ENCODE results near the gene HSD17B11. TPM values are rescaled to one million over a fixed set of nuclear protein-coding genes. Genes with fewer than 3 reads are reported as not detected.
A peak's percentile ranks its signal among the peaks of the same experiment; 100 is the strongest.
"Not testable (repeated sequence)": the region's sequence is repeated elsewhere in the genome, so short reads cannot be mapped to it uniquely, and the experiment has no call there.

The HSD17B11 gene
- total RNA-seq, 1 donor from 2014 or later: 13.1 TPM

GRCh38 chr4:87409420-87409939, 18.5 kb upstream of the HSD17B11 start:
- intact Hi-C loops (cut with DNase I): no loop called here
- DNase-seq (no peak), ATAC-seq (ENCODE audit: poor library complexity) (peak; percentile 39)

- ATAC-seq (ENCODE audit: poor library complexity); DNase-seq; intact Hi-C loops (cut with DNase I): not testable (repeated sequence)
These were observed 15.9 kb upstream of the HSD17B11 start for GRCh38 chr4:87406902-87407301.

GRCh38 chr4:87406462-87406861, 15.5 kb upstream of the HSD17B11 start:
- intact Hi-C loops (cut with DNase I): no loop called here
- DNase-seq: no peak
- ATAC-seq (ENCODE audit: poor library complexity): no peak

- intact Hi-C loops (cut with DNase I): no loop called here
These were observed 14.3 kb upstream of the HSD17B11 start for GRCh38 chr4:87405211-87405820.

GRCh38 chr4:87403732-87404131, 12.7 kb upstream of the HSD17B11 start:
- ATAC-seq (ENCODE audit: poor library complexity); intact Hi-C loops (cut with DNase I); DNase-seq: not testable (repeated sequence)

More at GRCh38 chr4:87405211-87405820, 14.3 kb upstream of the HSD17B11 start:
- DNase-seq (no peak), ATAC-seq (ENCODE audit: poor library complexity) (no peak)

- intact Hi-C loops (cut with DNase I): no loop called here
- ATAC-seq (ENCODE audit: poor library complexity) (no peak), DNase-seq (no peak)
These were observed 9.0 kb upstream of the HSD17B11 start for GRCh38 chr4:87399954-87400353.

GRCh38 chr4:87399148-87399547, 8.2 kb upstream of the HSD17B11 start:
- peak; percentile 56 for ATAC-seq (ENCODE audit: poor library complexity)
- DNase-seq: no peak
- intact Hi-C loops (cut with DNase I): no loop called here

- ATAC-seq (ENCODE audit: poor library complexity); DNase-seq; intact Hi-C loops (cut with DNase I): not testable (repeated sequence)
These were observed 4.9 kb upstream of the HSD17B11 start for GRCh38 chr4:87395851-87396250.

GRCh38 chr4:87395073-87395472, 4.1 kb upstream of the HSD17B11 start:
- not testable (repeated sequence) for DNase-seq; ATAC-seq (ENCODE audit: poor library complexity)

GRCh38 chr4:87392183-87392582, 1.2 kb upstream of the HSD17B11 start:
- no peak for ATAC-seq (ENCODE audit: poor library complexity)
- DNase-seq: no peak
- intact Hi-C loops (cut with DNase I): no loop called here

More at GRCh38 chr4:87395073-87395472, 4.1 kb upstream of the HSD17B11 start:
- intact Hi-C loops (cut with DNase I): not testable (repeated sequence)

GRCh38 chr4:87391576-87392054, 627 bp upstream of the HSD17B11 start:
- DNase-seq (no peak), ATAC-seq (ENCODE audit: poor library complexity) (peak; percentile 59)
- intact Hi-C loops (cut with DNase I): no loop called here

- intact Hi-C loops (cut with DNase I): no loop called here
- ATAC-seq (ENCODE audit: poor library complexity) (no peak), DNase-seq (no peak)
These were observed 467 bp downstream of the HSD17B11 start for GRCh38 chr4:87390551-87390890.

- intact Hi-C loops (cut with DNase I); DNase-seq; ATAC-seq (ENCODE audit: poor library complexity): not testable (repeated sequence)
These were observed 933 bp downstream of the HSD17B11 start for GRCh38 chr4:87390055-87390454.

- DNase-seq: no peak
- ATAC-seq (ENCODE audit: poor library complexity): no peak
- intact Hi-C loops (cut with DNase I): no loop called here
These were observed 2.1 kb downstream of the HSD17B11 start for GRCh38 chr4:87388901-87389300.

- DNase-seq (no peak), ATAC-seq (ENCODE audit: poor library complexity) (no peak)
- intact Hi-C loops (cut with DNase I): no loop called here
These were observed 3.8 kb downstream of the HSD17B11 start for GRCh38 chr4:87387237-87387636.

GRCh38 chr4:87384466-87385132, 6.4 kb downstream of the HSD17B11 start:
- ATAC-seq (ENCODE audit: poor library complexity); DNase-seq; intact Hi-C loops (cut with DNase I): not testable (repeated sequence)

- ATAC-seq (ENCODE audit: poor library complexity) (no peak), DNase-seq (no peak)
- intact Hi-C loops (cut with DNase I): no loop called here
These were observed 8.1 kb downstream of the HSD17B11 start for GRCh38 chr4:87382931-87383330.

- intact Hi-C loops (cut with DNase I): no loop called here
These were observed 8.9 kb downstream of the HSD17B11 start for GRCh38 chr4:87382116-87382515.

GRCh38 chr4:87377816-87378215, 13.2 kb downstream of the HSD17B11 start:
- ATAC-seq (ENCODE audit: poor library complexity): no peak
- DNase-seq: no peak
- intact Hi-C loops (cut with DNase I): loop anchor here (10.0 kb wide), 1 partner anchor 597 kb away; the partner anchor contains the start of gene SPP1

More at GRCh38 chr4:87382116-87382515, 8.9 kb downstream of the HSD17B11 start:
- ATAC-seq (ENCODE audit: poor library complexity): no peak
- no peak for DNase-seq

All from Right ventricle myocardium superior (tissue), 1 donor.